HK-2 (cell line): ENCODE results near the gene SCAF11.
"Not testable (repeated sequence)": the region's sequence is repeated elsewhere in the genome, so short reads cannot be mapped to it uniquely, and the experiment has no call there.

Experiments
- DNase-seq: peaks from one replicate; pipeline ENCODE4 v3.0.0-alpha.2; 2018; ENCODE audit not compliant: unreplicated experiment

The SCAF11 gene, protein sequence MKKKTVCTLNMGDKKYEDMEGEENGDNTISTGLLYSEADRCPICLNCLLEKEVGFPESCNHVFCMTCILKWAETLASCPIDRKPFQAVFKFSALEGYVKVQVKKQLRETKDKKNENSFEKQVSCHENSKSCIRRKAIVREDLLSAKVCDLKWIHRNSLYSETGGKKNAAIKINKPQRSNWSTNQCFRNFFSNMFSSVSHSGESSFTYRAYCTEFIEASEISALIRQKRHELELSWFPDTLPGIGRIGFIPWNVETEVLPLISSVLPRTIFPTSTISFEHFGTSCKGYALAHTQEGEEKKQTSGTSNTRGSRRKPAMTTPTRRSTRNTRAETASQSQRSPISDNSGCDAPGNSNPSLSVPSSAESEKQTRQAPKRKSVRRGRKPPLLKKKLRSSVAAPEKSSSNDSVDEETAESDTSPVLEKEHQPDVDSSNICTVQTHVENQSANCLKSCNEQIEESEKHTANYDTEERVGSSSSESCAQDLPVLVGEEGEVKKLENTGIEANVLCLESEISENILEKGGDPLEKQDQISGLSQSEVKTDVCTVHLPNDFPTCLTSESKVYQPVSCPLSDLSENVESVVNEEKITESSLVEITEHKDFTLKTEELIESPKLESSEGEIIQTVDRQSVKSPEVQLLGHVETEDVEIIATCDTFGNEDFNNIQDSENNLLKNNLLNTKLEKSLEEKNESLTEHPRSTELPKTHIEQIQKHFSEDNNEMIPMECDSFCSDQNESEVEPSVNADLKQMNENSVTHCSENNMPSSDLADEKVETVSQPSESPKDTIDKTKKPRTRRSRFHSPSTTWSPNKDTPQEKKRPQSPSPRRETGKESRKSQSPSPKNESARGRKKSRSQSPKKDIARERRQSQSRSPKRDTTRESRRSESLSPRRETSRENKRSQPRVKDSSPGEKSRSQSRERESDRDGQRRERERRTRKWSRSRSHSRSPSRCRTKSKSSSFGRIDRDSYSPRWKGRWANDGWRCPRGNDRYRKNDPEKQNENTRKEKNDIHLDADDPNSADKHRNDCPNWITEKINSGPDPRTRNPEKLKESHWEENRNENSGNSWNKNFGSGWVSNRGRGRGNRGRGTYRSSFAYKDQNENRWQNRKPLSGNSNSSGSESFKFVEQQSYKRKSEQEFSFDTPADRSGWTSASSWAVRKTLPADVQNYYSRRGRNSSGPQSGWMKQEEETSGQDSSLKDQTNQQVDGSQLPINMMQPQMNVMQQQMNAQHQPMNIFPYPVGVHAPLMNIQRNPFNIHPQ (N-terminal part only)

DNA sequence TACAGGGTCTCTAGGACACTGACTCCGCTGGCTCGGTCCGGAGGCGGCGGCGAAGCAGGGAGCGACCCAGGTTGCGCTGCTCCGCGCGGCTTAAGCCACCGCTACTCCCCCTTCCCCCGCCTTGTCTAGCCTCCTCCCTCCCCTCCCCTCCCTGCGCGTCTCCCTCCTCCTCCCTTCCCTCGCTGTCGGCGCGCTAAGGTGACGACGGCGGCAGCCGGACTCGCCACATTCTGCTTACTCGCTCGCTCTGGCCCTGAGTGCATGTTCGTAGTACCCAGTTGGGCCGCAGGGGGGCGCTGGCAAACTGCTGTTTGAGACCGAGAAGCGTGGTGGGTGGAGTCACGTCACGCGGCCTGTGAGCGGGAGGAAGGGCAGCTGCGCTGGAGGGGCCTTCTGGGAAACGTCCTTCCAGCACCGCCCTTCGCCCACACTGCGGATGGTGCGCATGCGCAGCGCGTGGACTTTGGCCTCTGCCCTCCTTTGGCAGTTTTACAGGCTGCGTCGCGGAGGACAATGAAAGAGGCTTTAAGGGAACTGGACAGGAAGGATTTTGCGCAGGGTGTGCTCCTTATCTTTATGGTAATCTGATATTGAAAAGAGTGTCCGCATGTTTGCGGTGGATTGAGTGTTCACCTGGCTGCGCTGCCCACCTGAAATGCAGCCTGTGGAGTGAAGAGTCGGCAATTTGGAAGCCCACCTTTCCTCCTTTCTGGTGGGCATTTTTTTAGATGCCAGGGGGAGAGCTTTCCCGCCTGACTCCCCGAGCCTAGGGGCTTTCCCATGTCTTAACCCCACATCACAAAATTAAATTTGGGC is at the start of gene SCAF11:
SCAF11 (minus strand) TSS at position 107 of the 816 bp plus-strand sequence. CDS start 26,407 bp downstream, outside the sequence.
- DNase-seq, result peak; percentile 100

DNA sequence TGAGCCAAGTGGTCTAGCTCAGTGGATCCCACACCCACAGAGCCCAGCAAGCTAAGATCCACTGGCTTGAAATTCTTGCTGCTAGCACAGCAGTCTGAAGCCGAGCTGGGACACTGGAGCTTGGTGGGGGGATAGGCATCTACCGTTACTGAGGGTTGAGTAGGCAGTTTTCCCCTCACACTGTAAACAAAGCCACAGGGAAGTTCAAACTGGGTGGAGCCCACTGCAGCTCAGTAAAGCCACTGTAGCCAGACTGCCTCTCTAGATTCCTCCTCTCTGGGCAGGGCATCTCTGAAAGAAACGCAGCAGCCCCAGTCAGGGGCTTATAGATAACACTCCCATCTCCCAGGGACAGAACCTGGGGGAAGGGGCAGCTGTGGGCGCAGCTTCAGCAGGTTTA is 46.7 kb upstream of the SCAF11 start:
- DNase-seq, result not testable (repeated sequence)

DNA sequence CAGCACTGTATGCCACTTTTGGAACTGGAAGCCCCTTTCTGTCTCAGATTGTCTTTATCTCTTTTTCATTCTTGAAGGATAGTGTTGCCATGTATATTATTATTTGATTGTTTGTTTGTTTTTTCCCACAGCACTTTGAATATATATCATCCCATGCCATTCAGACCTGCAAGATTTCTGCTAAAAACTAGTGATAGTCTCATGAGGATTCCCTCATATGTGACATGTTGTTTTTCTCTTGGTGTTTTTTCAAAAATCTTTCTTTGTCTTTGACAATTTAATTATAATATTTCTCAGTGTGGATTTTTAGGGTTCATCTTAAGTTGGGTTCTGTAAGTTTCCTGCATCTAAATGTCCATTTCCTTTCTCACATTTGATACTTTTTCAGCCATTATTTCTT is 36.8 kb upstream of the SCAF11 start:
- DNase-seq, result no peak

DNA sequence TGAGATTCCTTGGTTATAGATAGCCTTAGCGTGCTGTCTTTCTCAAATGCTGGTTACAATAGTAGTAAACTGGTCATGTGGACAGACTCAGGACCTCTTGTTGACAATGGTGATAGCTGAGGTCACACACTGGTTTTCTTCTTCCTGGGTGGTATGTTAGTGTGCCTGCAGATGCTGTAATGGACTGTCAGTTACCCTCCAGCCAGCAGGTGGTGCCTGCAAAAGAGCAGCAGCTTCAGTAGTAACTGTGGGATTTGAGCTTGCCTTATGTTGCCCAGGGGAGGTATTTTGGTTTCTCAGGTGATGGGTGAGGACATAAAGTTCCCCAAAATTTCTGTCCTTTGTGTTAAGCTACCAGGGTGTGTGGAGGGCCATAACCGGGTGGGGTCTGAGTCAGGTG is 33.7 kb upstream of the SCAF11 start:
- no peak for DNase-seq

DNA sequence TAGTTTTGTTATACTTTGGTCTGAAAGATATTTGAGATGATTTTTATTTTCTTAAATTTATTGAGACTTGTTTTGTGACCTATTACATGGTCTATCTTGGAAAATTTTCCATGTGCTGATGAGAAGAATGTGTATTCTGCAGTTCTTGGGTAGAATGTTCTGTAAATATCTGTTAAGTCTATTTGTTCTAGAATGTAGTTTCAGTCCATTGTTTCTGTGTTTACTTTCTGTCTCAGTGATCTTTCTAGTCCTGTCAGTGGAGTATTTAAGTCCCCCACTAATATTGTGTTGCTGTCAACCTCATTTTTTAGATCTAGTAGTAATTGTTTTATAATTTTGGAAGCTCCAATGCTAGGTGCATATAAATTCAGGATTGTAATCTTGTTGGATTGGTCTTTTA is 30.4 kb upstream of the SCAF11 start:
- no peak for DNase-seq

DNA sequence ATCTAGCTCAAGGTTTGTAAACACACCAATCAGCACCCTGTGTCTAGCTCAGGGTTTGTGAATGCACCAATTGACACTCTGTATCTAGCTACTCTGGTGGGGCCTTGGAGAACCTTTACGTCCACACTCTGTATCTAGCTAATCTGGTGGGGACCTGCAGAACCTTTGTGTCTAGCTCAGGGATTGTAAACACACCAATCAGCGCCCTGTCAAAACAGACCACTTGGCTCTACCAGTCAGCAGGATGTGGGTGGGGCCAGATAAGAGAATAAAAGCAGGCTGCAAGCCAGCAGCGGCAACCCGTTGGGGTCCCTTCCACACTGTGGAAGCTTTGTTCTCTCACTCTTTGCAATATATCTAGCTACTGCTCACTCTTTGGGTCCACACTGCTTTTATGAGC is 28.3 kb upstream of the SCAF11 start:
- not testable (repeated sequence) for DNase-seq

DNA sequence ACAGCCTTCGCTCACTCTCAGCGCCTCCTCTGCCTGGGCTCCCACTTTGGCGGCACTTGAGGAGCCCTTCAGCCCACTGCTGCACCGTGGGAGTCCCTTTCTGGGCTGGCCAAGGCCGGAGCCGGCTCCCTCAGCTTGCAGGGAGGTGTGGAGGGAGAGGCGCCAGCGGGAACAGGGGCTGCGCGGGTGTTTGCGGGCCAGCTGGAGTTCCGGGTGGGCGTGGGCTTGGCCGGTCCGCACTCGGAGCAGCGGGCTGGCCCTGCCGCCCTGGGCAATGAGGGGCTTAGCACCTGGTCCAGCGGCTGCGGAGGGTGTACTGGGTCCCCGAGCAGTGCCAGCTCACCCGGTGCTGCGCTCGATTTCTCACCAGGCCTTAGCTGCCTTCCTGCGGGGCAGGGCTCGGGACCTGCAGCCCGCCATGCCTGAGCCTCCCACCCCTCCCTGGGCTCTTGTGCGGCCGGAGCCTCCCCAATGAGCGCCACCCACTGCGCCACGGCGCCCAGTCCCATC is 27.5 kb upstream of the SCAF11 start:
- not testable (repeated sequence) for DNase-seq

DNA sequence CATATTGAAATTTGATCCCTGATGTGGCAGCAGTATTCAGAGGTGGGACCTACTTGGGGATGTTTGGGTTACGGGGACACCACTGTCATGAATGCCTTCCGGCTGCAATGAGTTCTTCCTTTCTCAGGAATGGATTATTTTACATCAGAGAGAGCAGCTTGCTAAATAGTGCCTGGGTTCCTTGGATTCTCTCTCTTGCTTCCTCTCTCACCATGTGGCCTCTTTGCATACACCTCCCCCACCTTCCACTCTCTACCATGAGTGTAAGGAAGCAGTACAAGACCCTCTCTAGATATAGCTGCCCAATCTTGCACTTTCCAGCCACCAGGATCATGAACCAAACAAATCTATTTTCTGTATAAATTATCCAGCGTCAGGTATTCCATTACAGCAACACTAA is 15.4 kb upstream of the SCAF11 start:
- DNase-seq, result no peak

DNA sequence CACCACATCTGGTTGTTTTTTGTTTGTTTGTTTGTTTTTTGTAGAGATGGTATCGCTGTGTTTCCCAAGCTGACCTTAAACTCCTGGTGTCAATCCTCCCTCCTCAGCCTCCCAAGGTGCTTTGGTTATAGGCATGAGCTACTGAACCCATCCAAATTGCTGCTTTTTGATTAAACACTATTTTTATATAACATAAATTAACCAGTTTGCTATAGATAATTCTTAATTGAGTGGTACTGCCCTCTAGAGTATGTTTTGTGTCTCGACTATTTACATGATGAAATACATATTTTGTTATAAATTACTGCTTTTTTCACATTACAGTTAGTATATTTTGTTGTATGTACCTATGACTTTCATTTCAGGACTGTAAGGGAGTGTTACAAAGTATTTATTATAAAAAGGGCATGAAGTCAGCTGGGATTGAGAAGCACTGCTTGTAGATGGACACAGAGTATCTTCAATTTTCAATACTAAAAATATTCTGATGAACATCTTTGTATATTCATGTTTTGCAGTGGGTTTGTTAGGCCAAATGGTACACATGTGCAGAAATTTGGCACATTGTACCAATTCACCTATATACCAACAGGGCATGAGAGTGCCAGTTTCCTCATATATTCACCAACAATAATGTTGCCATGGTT is 14.9 kb upstream of the SCAF11 start:
- no peak for DNase-seq

DNA sequence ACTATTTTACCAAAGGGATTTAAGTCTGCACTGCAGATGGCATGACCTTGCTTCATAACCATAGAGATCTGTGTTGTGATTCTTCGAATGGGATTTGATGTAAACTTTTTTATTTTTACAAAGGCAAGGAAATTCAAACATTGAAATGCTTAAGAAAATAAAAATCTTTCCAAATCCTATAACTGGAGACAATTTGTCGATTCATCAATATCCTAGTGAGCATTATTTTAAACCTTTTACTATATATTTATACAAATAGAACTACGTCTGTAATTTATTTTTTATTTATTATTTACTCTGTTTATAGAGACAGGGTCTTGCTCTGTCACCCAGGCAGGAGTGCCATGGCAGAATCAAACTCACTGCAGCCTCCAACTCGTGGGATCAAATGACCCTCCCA is 14.3 kb upstream of the SCAF11 start:
- no peak for DNase-seq

DNA sequence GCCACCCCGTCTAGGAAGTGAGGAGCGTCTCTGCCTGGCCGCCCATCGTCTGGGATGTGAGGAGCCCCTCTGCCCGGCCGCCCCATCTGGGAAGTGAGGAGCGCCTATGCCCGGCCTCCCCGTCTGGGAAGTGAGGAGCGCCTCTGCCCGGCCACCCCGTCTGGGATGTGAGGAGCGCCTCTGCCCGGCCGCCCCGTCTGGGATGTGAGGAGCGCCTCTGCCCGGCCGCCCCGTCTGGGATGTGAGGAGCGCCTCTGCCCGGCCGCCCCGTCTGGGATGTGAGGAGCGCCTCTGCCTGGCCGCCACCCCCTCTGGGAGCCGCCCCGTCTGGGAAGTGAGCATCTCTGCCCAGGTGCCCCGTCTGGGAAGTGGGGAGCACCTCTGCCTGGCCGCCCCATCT is 9.7 kb upstream of the SCAF11 start:
- DNase-seq, result not testable (repeated sequence)

DNA sequence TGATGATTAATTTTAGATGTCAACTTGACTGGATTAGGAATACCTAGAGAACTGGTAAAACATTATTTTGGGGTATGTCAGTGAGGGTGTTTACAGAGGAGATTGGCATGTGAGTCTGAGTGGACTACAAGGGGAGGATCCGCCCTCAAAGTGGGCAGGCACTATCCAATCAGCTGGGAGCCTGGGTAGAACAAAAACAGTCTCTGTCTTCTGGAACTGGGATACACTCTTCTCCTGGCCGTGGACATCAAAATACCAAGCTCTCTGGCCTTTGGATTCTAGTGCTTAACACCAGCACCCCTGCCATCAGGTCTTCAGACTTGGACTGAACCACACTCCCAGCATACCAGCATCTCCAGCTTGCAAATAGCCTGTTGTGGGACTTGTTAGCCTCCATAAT is 4.4 kb upstream of the SCAF11 start:
- DNase-seq, result no peak

DNA sequence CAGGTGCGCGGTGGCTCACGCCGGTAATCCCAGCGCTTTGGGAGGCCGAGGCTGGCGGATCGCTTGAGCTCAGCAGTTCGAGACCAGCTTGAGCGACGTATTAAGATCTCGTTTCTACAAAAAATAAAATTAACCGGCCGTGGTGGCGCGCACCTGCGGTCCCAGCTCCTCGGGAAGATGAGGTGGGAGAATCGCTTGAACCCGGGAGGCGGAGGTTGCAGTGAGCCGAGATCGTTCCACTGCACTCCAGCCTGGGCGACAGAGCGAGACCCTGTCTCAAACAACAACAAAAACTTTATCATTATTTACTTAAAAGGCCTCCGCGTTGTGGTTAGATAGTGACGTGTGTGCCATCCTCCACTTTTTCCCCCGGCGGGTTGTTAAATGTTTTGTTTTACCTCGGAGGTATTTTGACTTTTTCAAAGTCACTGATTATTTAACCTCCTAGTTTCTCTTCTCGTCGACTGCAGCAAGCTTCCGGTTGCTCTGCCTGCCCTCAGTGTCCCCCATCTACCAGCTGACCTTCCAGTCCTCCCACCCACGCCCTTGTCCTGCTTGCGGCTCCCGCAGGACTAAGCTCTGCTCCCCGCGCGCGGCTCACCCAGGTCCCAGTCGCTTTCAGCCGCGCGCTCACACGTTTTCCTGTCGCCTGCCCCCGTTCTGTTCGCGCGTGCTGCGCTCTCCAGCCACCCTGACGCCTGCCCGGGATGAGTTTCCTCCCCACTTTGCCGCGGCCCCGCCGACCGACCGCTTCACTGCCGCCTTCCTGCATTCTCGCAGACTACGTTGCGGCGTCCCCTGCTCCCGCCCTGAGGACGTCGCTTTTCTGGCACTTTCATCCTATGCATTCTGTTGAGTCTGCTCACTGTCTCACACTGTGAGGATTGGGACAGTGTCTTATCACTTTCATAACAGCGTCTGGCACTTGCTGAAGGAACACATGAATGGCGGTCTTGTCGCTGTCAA is 1.2 kb upstream of the SCAF11 start:
- DNase-seq, result peak; percentile 82

DNA sequence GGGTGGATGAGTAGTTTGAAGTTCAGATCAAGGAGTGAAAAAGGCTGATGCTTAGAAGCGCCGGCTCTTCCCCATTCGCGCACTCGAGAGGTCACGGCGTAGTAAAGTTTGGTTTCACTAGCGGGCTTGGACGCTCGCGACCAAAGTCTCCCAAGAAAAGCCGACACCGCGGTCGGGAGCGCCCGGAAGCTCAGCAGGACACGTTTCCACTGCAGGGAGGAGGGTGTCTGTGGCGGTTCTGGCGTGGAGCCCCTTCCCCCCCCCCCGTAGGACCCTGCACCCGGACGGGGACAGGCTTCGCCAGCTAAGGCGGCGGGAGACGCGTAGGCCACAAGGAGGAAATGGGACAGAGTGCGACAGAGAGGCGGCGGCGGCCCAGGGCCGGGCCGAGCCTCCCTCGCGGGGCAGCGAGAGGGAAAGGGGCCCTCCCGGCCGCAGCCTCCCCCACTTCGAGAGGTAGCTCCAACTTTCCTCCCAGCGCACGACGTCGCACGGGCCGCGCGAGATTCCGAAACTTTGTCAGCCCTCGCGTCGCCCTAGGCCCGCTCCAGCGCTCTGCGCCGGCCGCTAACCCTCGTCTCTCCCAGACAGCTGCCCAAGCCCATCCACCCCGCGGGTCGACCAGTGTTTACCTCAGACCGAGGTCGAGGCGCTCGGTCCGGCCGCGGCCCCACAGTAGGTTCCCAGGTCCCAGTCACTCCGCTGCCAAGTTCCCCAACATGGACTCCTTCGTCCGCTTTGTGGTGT is 480 bp downstream of the SCAF11 start:
- DNase-seq, result peak; percentile 68

DNA sequence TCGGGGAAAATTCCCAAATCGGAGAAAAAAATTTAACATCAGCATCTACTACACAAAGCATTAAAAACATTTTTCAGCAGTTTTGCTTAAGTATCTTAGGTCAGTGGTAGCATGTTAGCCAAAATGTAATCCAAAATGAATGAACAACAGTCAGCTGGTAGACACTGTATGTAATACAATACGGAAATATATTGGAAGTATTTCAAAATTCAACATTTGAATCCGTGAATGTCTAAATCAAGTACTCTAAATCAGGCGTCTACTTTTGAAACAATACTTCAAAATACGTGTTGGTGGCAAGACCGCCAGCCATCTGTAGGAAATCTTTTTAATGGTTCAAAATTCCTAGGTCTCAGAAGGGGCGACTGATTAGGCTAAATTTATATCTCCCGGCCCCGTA is 1.1 kb downstream of the SCAF11 start:
- no peak for DNase-seq

DNA sequence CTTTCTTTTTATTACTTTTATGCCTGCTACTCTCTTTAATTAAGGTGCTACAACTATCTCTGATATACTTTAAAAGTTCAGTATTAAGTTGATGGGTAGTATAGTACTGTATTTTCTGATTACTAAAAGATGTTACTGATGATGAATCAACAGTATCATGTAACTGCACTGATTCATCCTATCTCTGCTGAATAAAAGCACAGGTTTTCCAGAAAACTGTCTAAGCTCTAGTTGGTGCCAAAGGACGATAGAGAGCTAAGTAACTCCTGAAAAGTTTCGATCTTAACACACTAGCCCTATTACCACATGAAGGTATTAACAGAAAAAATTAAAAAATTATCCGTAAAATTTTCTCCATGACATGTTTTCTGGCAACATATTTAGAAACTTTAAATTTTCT is 2.1 kb downstream of the SCAF11 start:
- DNase-seq, result no peak

DNA sequence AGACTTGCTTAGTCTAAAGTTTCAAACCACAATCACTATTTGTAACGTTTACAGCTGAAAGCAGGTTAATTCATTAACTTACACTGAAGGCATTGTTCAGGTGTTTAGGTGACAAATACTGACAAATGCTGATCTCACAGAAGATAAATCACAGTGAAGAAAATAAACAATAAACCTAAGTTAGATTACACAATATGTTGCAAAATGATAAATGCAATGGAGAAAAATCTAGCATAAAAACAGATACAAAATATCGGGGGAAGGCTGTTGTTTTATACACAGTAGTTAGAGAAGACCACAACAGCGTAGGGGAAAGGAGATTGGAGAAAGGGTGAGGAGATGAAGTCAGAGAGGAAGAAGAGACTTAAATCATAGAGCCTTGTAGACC is 3.0 kb downstream of the SCAF11 start:
- no peak for DNase-seq

DNA sequence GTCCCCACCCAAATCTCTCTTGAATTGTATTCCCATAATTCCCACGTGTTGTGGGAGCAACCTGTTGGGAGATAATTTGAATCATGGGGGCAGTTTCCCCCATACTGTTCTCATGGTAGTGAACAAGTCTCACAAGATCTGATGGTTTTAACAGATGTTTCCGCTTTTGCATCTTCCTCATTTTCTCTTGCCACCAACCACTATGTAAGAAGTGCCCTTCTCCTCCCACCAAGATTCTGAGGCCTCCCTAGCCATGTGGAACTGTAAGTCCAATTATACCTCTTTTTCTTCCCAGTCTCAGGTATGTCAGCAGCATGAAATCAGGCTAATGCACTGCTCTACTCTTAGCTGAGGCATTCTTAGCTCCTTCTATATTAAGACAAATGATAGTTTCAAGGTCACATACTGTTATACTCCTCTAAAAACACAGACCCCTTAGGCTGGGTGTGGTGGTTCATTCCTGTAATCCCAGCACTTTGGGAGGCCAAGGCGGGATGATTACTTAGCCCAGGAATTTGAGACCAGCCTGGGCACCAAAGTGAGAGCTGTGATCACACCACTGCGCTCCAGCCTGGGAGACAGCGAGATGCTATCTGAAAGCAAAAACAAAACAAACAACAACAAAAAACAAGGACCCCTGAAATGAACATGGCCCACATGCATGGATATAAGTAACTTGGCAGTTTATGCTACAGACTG is 3.6 kb downstream of the SCAF11 start:
- no peak for DNase-seq
